ENCODE data around the gene S100A1. TPM values are rescaled to one million over a fixed set of nuclear protein-coding genes. Genes with fewer than 3 reads are reported as not detected.

The S100A1 gene
- total and polyA plus RNA-seq, 2 of the 13 experiments (the other 11 are each of a cell fraction or from before 2014, with no cell fraction given): 120 to 251 TPM

DNA sequence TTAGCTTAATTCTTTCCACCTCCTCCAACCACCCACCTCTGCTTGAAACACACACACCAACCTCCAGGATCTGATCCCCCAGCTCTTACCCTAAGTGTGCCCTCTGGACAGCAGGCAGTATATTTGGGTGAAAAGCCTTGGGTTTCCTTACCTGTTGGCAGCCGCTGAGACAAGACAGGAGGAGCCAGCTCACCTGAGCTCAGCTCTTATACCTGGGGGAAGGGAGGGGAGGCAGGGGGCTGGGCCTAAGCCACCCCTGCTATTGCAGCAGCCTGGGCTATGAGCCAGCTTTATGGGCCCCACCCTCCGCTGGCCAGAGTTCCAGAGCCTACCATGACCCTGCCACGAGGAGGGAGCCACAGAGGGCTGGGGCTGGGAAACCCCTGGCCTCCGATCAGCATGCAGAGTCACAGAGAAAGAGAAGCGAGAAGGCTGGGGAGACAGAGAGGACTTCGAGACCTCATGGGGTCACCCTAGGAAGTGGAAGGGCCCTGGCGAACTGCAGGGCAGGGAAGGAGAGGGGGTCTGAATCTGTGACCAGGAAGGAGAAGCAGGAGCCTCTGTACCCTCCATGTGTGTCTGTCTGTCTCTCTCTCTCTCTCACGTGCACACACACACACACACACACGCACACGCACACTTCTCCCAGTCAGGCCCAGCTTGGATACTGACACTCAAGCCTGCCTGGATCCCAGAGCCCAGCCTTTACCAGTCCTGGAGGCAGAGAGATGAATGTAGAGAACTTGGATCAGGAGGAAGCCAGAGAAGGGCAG, 11.9 kb upstream of the S100A1 start, which contains the start of gene S100A14 (continued):
- TF ChIP-seq REPIN1 (CRISPR knock-in tag; IDR thresholded peaks at IDR 0.05; ENCODE audit: borderline replicate concordance, low read depth): peak; percentile 47; the same call in 1 of the 2 replicates
- TF ChIP-seq, protein P1, sequence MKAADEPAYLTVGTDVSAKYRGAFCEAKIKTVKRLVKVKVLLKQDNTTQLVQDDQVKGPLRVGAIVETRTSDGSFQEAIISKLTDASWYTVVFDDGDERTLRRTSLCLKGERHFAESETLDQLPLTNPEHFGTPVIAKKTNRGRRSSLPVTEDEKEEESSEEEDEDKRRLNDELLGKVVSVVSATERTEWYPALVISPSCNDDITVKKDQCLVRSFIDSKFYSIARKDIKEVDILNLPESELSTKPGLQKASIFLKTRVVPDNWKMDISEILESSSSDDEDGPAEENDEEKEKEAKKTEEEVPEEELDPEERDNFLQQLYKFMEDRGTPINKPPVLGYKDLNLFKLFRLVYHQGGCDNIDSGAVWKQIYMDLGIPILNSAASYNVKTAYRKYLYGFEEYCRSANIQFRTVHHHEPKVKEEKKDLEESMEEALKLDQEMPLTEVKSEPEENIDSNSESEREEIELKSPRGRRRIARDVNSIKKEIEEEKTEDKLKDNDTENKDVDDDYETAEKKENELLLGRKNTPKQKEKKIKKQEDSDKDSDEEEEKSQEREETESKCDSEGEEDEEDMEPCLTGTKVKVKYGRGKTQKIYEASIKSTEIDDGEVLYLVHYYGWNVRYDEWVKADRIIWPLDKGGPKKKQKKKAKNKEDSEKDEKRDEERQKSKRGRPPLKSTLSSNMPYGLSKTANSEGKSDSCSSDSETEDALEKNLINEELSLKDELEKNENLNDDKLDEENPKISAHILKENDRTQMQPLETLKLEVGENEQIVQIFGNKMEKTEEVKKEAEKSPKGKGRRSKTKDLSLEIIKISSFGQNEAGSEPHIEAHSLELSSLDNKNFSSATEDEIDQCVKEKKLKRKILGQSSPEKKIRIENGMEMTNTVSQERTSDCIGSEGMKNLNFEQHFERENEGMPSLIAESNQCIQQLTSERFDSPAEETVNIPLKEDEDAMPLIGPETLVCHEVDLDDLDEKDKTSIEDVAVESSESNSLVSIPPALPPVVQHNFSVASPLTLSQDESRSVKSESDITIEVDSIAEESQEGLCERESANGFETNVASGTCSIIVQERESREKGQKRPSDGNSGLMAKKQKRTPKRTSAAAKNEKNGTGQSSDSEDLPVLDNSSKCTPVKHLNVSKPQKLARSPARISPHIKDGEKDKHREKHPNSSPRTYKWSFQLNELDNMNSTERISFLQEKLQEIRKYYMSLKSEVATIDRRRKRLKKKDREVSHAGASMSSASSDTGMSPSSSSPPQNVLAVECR (CRISPR knock-in tag; IDR thresholded peaks at IDR 0.05; ENCODE audit: borderline replicate concordance): peak; percentile 27; the same call in 1 of the 2 replicates
- peak; percentile 51; the same call in 1 of the 2 replicates for TF ChIP-seq ZFX (CRISPR knock-in tag; IDR thresholded peaks at IDR 0.05; ENCODE audit: low read depth)
- TF ChIP-seq MED8 (CRISPR knock-in tag; IDR thresholded peaks at IDR 0.05; ENCODE audit: insufficient replicate concordance): no peak
- TF ChIP-seq ZNF121 (CRISPR knock-in tag; IDR thresholded peaks at IDR 0.05): 0 out of 2 replicates have a peak, but pooled peaks have one; percentile 21
- TF ChIP-seq ZFY (CRISPR knock-in tag; IDR thresholded peaks at IDR 0.05): 0 out of 2 replicates have a peak, but pooled peaks have one; percentile 23
- TF ChIP-seq, protein P2, sequence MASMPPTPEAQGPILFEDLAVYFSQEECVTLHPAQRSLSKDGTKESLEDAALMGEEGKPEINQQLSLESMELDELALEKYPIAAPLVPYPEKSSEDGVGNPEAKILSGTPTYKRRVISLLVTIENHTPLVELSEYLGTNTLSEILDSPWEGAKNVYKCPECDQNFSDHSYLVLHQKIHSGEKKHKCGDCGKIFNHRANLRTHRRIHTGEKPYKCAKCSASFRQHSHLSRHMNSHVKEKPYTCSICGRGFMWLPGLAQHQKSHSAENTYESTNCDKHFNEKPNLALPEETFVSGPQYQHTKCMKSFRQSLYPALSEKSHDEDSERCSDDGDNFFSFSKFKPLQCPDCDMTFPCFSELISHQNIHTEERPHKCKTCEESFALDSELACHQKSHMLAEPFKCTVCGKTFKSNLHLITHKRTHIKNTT (CRISPR knock-in tag; IDR thresholded peaks at IDR 0.05): no peak
- TF ChIP-seq ETV5 (CRISPR knock-in tag; IDR thresholded peaks at IDR 0.05; ENCODE audit: borderline replicate concordance): no peak
- TF ChIP-seq POGZ (CRISPR knock-in tag; IDR thresholded peaks at IDR 0.05): no peak
- TF ChIP-seq, protein P3, sequence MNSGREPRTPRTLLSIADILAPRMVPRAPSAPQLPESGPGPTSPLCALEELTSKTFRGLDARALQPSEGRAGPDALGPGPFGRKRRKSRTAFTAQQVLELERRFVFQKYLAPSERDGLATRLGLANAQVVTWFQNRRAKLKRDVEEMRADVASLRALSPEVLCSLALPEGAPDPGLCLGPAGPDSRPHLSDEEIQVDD (CRISPR knock-in tag; IDR thresholded peaks at IDR 0.05; ENCODE audit: borderline replicate concordance): 0 out of 2 replicates have a peak, but pooled peaks have one; percentile 32
- TF ChIP-seq ZBTB38 (CRISPR knock-in tag; IDR thresholded peaks at IDR 0.05): peak; percentile 28; the same call in 1 of the 2 replicates
- TF ChIP-seq, protein P4, sequence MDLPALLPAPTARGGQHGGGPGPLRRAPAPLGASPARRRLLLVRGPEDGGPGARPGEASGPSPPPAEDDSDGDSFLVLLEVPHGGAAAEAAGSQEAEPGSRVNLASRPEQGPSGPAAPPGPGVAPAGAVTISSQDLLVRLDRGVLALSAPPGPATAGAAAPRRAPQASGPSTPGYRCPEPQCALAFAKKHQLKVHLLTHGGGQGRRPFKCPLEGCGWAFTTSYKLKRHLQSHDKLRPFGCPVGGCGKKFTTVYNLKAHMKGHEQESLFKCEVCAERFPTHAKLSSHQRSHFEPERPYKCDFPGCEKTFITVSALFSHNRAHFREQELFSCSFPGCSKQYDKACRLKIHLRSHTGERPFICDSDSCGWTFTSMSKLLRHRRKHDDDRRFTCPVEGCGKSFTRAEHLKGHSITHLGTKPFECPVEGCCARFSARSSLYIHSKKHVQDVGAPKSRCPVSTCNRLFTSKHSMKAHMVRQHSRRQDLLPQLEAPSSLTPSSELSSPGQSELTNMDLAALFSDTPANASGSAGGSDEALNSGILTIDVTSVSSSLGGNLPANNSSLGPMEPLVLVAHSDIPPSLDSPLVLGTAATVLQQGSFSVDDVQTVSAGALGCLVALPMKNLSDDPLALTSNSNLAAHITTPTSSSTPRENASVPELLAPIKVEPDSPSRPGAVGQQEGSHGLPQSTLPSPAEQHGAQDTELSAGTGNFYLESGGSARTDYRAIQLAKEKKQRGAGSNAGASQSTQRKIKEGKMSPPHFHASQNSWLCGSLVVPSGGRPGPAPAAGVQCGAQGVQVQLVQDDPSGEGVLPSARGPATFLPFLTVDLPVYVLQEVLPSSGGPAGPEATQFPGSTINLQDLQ (CRISPR knock-in tag; IDR thresholded peaks at IDR 0.05): peak; percentile 85
- peak; percentile 32; the same call in 1 of the 2 replicates for TF ChIP-seq SAP130 (CRISPR knock-in tag; IDR thresholded peaks at IDR 0.05; ENCODE audit: low read depth)
- 0 out of 2 replicates have a peak, but pooled peaks have one; percentile 35 for TF ChIP-seq ZIK1 (CRISPR knock-in tag; IDR thresholded peaks at IDR 0.05; ENCODE audit: borderline replicate concordance, low read depth)
- peak; percentile 68 for TF ChIP-seq SALL1 (CRISPR knock-in tag; IDR thresholded peaks at IDR 0.05)
